Activated T-helper 1 cell treated with anti-CD3 and anti-CD28 coated beads, Interleukin-2, amount 50 U/mL, for 16 hours (primary cell): ENCODE results near the gene NOD2.

ENCODE experiments used
- DNase-seq, 2 donors: peaks; one replicate each; pipeline ENCODE4 v3.0.0-alpha.2; 2020; ENCODE audit warnings: low read depth in 1 of 2, low spot score in 1 of 2

Gene NOD2

GRCh38 chr16:50669741-50670140, 23.7 kb upstream of the NOD2 start:
- no peak for DNase-seq

GRCh38 chr16:50670476-50670875, 22.9 kb upstream of the NOD2 start:
- no peak for DNase-seq

- no peak for DNase-seq
Measured at GRCh38 chr16:50671644-50672260, 21.7 kb upstream of the NOD2 start.

- no peak for DNase-seq
Measured at GRCh38 chr16:50673496-50674275, 19.7 kb upstream of the NOD2 start.

- DNase-seq = no peak
Measured at GRCh38 chr16:50674831-50675230, 18.6 kb upstream of the NOD2 start.

- DNase-seq = no peak
Measured at GRCh38 chr16:50675686-50676610, 17.5 kb upstream of the NOD2 start.

GRCh38 chr16:50676684-50677225, 16.7 kb upstream of the NOD2 start:
- DNase-seq = no peak

- DNase-seq = no peak
Measured at GRCh38 chr16:50677351-50677750, 16.1 kb upstream of the NOD2 start.

- DNase-seq = no peak
Measured at GRCh38 chr16:50678531-50678930, 14.9 kb upstream of the NOD2 start.

GRCh38 chr16:50679266-50679665, 14.1 kb upstream of the NOD2 start:
- DNase-seq = no peak

- no peak for DNase-seq
Measured at GRCh38 chr16:50679676-50680555, 13.5 kb upstream of the NOD2 start.

- DNase-seq = no peak
Measured at GRCh38 chr16:50680556-50680893, 12.9 kb upstream of the NOD2 start.

- DNase-seq = peak; percentile 37 to 45
Measured at GRCh38 chr16:50681021-50681885, 12.2 kb upstream of the NOD2 start, which contains the start of gene SNX20. TSS of gene SNX20 (minus strand) at chr16:50681312. CDS start at chr16:50677526, 3,786 bp downstream.

- no peak for DNase-seq
Measured at GRCh38 chr16:50683689-50684374, 9.6 kb upstream of the NOD2 start.

- DNase-seq = no peak
Measured at GRCh38 chr16:50684823-50685461, 8.5 kb upstream of the NOD2 start.

- DNase-seq = no peak
Measured at GRCh38 chr16:50685462-50686063, 7.8 kb upstream of the NOD2 start.

GRCh38 chr16:50688083-50688482, 5.3 kb upstream of the NOD2 start:
- DNase-seq = no peak

GRCh38 chr16:50688867-50689266, 4.5 kb upstream of the NOD2 start:
- no peak for DNase-seq
